ENCODE data around the gene GLIS2. TPM values are rescaled to one million over a fixed set of nuclear protein-coding genes. Genes with fewer than 3 reads are reported as not detected.
A peak's percentile ranks its signal among the peaks of the same experiment; 100 is the strongest.

Gene GLIS2
- polyA plus RNA-seq, 2 of the 4 experiments (the other 2 are of a cell fraction) = 5.5 to 15.8 TPM

DNA sequence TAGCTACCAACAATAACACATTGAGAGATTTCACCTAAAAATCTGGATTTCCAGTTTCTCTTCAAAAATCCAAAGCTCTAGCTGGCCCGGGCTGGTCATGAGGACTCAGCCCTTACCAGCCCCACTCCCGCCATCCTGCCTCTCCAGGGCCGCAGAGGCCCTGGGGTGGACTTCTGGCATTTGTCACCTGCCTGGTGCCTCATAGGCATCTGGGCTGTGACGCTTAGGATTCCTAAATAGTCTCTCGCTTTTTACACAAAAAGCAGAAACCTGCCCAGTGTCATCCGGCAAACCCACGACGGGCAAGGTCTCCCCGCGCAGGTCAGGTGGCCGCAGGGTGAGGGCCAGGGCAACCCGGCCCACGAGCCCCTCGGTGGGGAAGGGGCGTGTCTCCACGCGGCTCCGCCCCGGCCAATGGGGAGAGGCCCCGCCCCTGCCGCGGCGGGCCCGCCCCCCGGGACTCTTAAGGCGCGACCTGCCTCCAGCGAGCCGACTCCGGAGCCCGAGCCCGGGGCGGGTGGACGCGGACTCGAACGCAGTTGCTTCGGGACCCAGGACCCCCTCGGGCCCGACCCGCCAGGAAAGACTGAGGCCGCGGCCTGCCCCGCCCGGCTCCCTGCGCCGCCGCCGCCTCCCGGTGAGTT lies 55.6 kb downstream of the GLIS2 start, which contains the start of gene VASN:
VASN (plus strand) TSS at position 492 of the 644 bp plus-strand sequence. CDS start 9,030 bp downstream, outside the sequence.
- peak; percentile 68 to 78 for DNase-seq (ENCODE audit: low read depth in 1 of 2, low spot score in 1 of 2)
- Histone ChIP-seq H3K9me3 (no peaks in the 10 kb centered on the region), H3K4me1 (peaks cover 61% of the 10 kb centered on the region), H3K4me3 (peak within 1 kb of the TSS; percentile 70), H3K27ac (peak within 1 kb of the TSS; percentile 74 to 94), H3K4me2 (peak within 1 kb of the TSS; percentile 97)
- POLR2A ChIA-PET = interaction anchor here (0.9 kb wide), 1 partner anchor 13 kb away, joined by 3 read pairs; no protein-coding TSS in a partner anchor
- 9% methylated on average over 15 of the region's 50 CpGs for WGBS (ENCODE audit: missing lambda C conversion rate)
- FAIRE-seq = no peak
- CTCF ChIA-PET = interaction anchor here (0.5 to 25.9 kb wide), 6 partner anchors 12 to 118 kb away, joined by 3 to 833 read pairs (median 40); no protein-coding TSS in a partner anchor
- ATAC-seq = peak; percentile 49 to 64
- TF ChIP-seq FOSL2 (IDR thresholded peaks at IDR 0.05) (no peak), FOSL2 (CRISPR knock-in tag; IDR thresholded peaks at IDR 0.05) (no peak), ZNF302 (CRISPR knock-in tag; IDR thresholded peaks at IDR 0.05) (no peak), RNF2 (IDR thresholded peaks at IDR 0.05; ENCODE audit: borderline replicate concordance, low read depth) (no peak), HEYL (CRISPR knock-in tag; IDR thresholded peaks at IDR 0.05) (no peak), JUNB (IDR thresholded peaks at IDR 0.05) (no peak), HOXB13 (CRISPR knock-in tag; IDR thresholded peaks at IDR 0.05; ENCODE audit: low read depth) (no peak), NFE2L2 (conservative IDR thresholded peaks at IDR 0.05; ENCODE audit: low read length) (no peak), CHD4 (IDR thresholded peaks at IDR 0.05; ENCODE audit: borderline replicate concordance) (no peak), POLR2A (IDR thresholded peaks at IDR 0.05; ENCODE audit: low read length) (peak; percentile 98), CBX8 (IDR thresholded peaks at IDR 0.05) (no peak), RAD21 (conservative IDR thresholded peaks at IDR 0.05 in 1 of 2, IDR thresholded peaks at IDR 0.05 in 1 of 2) (no peak), CHD2 (IDR thresholded peaks at IDR 0.05; ENCODE audit: low read length, partially characterized antibody) (no peak), JUN (IDR thresholded peaks at IDR 0.05) (peak; percentile 47 to 58; a peak in 3 of 5 replicates), POLR2AphosphoS2 (conservative IDR thresholded peaks at IDR 0.05; ENCODE audit: low read length) (no peak), CEBPB (IDR thresholded peaks at IDR 0.05) (no peak), MYC (IDR thresholded peaks at IDR 0.05; ENCODE audit: borderline replicate concordance, low read length) (no peak), TFCP2L1 (CRISPR knock-in tag; IDR thresholded peaks at IDR 0.05) (0 out of 2 replicates have a peak, but pooled peaks have one; percentile 33), ESRRA (IDR thresholded peaks at IDR 0.05; ENCODE audit: borderline replicate concordance, low read length) (no peak), EHMT2 (IDR thresholded peaks at IDR 0.05; ENCODE audit: low read depth) (no peak), GATA3 (IDR thresholded peaks at IDR 0.05; ENCODE audit: borderline replicate concordance) (no peak), FOXS1 (CRISPR knock-in tag; IDR thresholded peaks at IDR 0.05) (no peak), SREBF2 (IDR thresholded peaks at IDR 0.05) (no peak), RARB (CRISPR knock-in tag; IDR thresholded peaks at IDR 0.05) (no peak), MAZ (IDR thresholded peaks at IDR 0.05; ENCODE audit: borderline replicate concordance, low read depth, low read length) (no peak), KDM1A (IDR thresholded peaks at IDR 0.05; ENCODE audit: low read depth) (no peak), HDAC2 (IDR thresholded peaks at IDR 0.05) (no peak), CBX2 (IDR thresholded peaks at IDR 0.05; ENCODE audit: borderline replicate concordance, low read depth) (no peak), TP53 (CRISPR knock-in tag; IDR thresholded peaks at IDR 0.05) (no peak), PHF8 (IDR thresholded peaks at IDR 0.05; ENCODE audit: borderline replicate concordance, low read depth) (peak; percentile 86), NR3C1 (IDR thresholded peaks at IDR 0.05) (no peak)
- TF ChIP-seq, protein P1, sequence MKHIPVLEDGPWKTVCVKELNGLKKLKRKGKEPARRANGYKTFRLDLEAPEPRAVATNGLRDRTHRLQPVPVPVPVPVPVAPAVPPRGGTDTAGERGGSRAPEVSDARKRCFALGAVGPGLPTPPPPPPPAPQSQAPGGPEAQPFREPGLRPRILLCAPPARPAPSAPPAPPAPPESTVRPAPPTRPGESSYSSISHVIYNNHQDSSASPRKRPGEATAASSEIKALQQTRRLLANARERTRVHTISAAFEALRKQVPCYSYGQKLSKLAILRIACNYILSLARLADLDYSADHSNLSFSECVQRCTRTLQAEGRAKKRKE (CRISPR knock-in tag; IDR thresholded peaks at IDR 0.05; ENCODE audit: low read depth) = no peak
- TF ChIP-seq, protein P2, sequence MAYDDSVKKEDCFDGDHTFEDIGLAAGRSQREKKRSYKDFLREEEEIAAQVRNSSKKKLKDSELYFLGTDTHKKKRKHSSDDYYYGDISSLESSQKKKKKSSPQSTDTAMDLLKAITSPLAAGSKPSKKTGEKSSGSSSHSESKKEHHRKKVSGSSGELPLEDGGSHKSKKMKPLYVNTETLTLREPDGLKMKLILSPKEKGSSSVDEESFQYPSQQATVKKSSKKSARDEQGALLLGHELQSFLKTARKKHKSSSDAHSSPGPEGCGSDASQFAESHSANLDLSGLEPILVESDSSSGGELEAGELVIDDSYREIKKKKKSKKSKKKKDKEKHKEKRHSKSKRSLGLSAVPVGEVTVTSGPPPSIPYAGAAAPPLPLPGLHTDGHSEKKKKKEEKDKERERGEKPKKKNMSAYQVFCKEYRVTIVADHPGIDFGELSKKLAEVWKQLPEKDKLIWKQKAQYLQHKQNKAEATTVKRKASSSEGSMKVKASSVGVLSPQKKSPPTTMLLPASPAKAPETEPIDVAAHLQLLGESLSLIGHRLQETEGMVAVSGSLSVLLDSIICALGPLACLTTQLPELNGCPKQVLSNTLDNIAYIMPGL (CRISPR knock-in tag; IDR thresholded peaks at IDR 0.05; ENCODE audit: borderline replicate concordance) = no peak
- TF ChIP-seq, protein P3, sequence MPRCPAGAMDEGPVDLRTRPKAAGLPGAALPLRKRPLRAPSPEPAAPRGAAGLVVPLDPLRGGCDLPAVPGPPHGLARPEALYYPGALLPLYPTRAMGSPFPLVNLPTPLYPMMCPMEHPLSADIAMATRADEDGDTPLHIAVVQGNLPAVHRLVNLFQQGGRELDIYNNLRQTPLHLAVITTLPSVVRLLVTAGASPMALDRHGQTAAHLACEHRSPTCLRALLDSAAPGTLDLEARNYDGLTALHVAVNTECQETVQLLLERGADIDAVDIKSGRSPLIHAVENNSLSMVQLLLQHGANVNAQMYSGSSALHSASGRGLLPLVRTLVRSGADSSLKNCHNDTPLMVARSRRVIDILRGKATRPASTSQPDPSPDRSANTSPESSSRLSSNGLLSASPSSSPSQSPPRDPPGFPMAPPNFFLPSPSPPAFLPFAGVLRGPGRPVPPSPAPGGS (IDR thresholded peaks at IDR 0.05) = peak; percentile 88; the same call in 2 of the 3 replicates
- TF ChIP-seq, protein P4, sequence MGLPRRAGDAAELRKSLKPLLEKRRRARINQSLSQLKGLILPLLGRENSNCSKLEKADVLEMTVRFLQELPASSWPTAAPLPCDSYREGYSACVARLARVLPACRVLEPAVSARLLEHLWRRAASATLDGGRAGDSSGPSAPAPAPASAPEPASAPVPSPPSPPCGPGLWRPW (IDR thresholded peaks at IDR 0.05) = no peak
- TF ChIP-seq, protein P5, sequence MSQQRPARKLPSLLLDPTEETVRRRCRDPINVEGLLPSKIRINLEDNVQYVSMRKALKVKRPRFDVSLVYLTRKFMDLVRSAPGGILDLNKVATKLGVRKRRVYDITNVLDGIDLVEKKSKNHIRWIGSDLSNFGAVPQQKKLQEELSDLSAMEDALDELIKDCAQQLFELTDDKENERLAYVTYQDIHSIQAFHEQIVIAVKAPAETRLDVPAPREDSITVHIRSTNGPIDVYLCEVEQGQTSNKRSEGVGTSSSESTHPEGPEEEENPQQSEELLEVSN (IDR thresholded peaks at IDR 0.05; ENCODE audit: borderline replicate concordance, low read depth) = no peak
- TF ChIP-seq, protein P6, sequence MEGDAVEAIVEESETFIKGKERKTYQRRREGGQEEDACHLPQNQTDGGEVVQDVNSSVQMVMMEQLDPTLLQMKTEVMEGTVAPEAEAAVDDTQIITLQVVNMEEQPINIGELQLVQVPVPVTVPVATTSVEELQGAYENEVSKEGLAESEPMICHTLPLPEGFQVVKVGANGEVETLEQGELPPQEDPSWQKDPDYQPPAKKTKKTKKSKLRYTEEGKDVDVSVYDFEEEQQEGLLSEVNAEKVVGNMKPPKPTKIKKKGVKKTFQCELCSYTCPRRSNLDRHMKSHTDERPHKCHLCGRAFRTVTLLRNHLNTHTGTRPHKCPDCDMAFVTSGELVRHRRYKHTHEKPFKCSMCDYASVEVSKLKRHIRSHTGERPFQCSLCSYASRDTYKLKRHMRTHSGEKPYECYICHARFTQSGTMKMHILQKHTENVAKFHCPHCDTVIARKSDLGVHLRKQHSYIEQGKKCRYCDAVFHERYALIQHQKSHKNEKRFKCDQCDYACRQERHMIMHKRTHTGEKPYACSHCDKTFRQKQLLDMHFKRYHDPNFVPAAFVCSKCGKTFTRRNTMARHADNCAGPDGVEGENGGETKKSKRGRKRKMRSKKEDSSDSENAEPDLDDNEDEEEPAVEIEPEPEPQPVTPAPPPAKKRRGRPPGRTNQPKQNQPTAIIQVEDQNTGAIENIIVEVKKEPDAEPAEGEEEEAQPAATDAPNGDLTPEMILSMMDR (IDR thresholded peaks at IDR 0.05) = no peak

All from A549 (cell line).